ENCODE results near the gene TRAF2.

DNA sequence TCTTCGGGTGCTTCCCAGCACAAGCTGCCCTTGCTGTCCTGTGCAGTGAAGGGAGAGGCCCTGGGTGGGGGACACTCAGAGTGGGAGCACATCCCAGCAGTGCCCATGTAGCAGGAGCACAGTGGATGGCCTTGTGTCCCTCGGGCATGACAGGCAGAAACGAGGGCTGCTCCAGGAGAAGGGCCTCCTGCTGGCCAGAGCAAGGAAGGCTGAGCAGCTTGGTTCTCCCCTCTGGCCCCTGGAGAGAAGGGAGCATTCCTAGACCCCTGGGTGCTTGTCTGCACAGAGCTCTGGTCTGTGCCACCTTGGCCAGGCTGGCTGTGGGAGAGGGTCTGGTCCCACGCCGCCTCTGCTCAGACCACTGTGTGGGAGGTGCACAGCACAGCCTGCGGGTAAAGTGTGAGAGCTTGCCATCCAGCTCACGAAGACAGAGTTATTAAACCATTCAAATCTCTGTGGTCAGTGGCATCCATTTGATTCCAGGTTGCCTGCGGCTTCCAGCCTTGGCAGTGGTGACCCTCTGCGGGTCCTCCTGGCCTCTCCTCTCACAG, 39.9 kb downstream of the TRAF2 start:
- TF ChIP-seq, protein P1, sequence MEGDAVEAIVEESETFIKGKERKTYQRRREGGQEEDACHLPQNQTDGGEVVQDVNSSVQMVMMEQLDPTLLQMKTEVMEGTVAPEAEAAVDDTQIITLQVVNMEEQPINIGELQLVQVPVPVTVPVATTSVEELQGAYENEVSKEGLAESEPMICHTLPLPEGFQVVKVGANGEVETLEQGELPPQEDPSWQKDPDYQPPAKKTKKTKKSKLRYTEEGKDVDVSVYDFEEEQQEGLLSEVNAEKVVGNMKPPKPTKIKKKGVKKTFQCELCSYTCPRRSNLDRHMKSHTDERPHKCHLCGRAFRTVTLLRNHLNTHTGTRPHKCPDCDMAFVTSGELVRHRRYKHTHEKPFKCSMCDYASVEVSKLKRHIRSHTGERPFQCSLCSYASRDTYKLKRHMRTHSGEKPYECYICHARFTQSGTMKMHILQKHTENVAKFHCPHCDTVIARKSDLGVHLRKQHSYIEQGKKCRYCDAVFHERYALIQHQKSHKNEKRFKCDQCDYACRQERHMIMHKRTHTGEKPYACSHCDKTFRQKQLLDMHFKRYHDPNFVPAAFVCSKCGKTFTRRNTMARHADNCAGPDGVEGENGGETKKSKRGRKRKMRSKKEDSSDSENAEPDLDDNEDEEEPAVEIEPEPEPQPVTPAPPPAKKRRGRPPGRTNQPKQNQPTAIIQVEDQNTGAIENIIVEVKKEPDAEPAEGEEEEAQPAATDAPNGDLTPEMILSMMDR (IDR thresholded peaks at IDR 0.05), result no peak
- no peak for TF ChIP-seq POLR2AphosphoS5 (IDR thresholded peaks at IDR 0.05)
- TF ChIP-seq EP300 (IDR thresholded peaks at IDR 0.05), result no peak

Measured in stomach (tissue), 4 donors.